ENCODE measurements around the gene LRRC4C.
"Not testable (repeated sequence)": the region's sequence is repeated elsewhere in the genome, so short reads cannot be mapped to it uniquely, and the experiment has no call there.

Gene LRRC4C

GRCh38 chr11:41019666-41020065 lies 439.8 kb downstream of the LRRC4C start:
- DNase-seq (ENCODE audit: low read depth in 2 of 2) = not testable (repeated sequence)

- no peak for DNase-seq (ENCODE audit: low read depth in 2 of 2)
Observed at GRCh38 chr11:41018224-41018623, 441.2 kb downstream of the LRRC4C start.

- DNase-seq (ENCODE audit: low read depth in 2 of 2) = no peak
Observed at GRCh38 chr11:41010361-41011050, 448.9 kb downstream of the LRRC4C start.

GRCh38 chr11:41005986-41006385 lies 453.5 kb downstream of the LRRC4C start:
- no peak for DNase-seq (ENCODE audit: low read depth in 2 of 2)

- DNase-seq (ENCODE audit: low read depth in 2 of 2) = no peak
Observed at GRCh38 chr11:41003339-41004282, 455.8 kb downstream of the LRRC4C start.

- no peak for DNase-seq (ENCODE audit: low read depth in 2 of 2)
Observed at GRCh38 chr11:40998920-40999319, 460.5 kb downstream of the LRRC4C start.

GRCh38 chr11:40987776-40988435 lies 471.5 kb downstream of the LRRC4C start:
- DNase-seq (ENCODE audit: low read depth in 2 of 2) = no peak

- no peak for DNase-seq (ENCODE audit: low read depth in 2 of 2)
Observed at GRCh38 chr11:40986320-40986719, 473.1 kb downstream of the LRRC4C start.

GRCh38 chr11:40975076-40975475 lies 484.4 kb downstream of the LRRC4C start:
- no peak for DNase-seq (ENCODE audit: low read depth in 2 of 2)

- DNase-seq (ENCODE audit: low read depth in 2 of 2) = no peak
Observed at GRCh38 chr11:40974186-40974795, 485.2 kb downstream of the LRRC4C start.

GRCh38 chr11:40958707-40959106 lies 500.7 kb downstream of the LRRC4C start:
- no peak for DNase-seq (ENCODE audit: low read depth in 2 of 2)

- DNase-seq (ENCODE audit: low read depth in 2 of 2) = no peak
Observed at GRCh38 chr11:40952479-40952878, 507.0 kb downstream of the LRRC4C start.

- DNase-seq (ENCODE audit: low read depth in 2 of 2) = no peak
Observed at GRCh38 chr11:40938002-40938401, 521.5 kb downstream of the LRRC4C start.

- no peak for DNase-seq (ENCODE audit: low read depth in 2 of 2)
Observed at GRCh38 chr11:40924915-40925314, 534.5 kb downstream of the LRRC4C start.

GRCh38 chr11:40921246-40921645 lies 538.2 kb downstream of the LRRC4C start:
- no peak for DNase-seq (ENCODE audit: low read depth in 2 of 2)

- not testable (repeated sequence) for DNase-seq (ENCODE audit: low read depth in 2 of 2)
Observed at GRCh38 chr11:40910774-40911173, 548.7 kb downstream of the LRRC4C start.

GRCh38 chr11:40894501-40894900 lies 565.0 kb downstream of the LRRC4C start:
- no peak for DNase-seq (ENCODE audit: low read depth in 2 of 2)

GRCh38 chr11:40885250-40885954 lies 574.0 kb downstream of the LRRC4C start:
- no peak for DNase-seq (ENCODE audit: low read depth in 2 of 2)

GRCh38 chr11:40882301-40882700 lies 577.2 kb downstream of the LRRC4C start:
- no peak for DNase-seq (ENCODE audit: low read depth in 2 of 2)

- no peak for DNase-seq (ENCODE audit: low read depth in 2 of 2)
Observed at GRCh38 chr11:40879911-40880310, 579.5 kb downstream of the LRRC4C start.

GRCh38 chr11:40877981-40878380 lies 581.5 kb downstream of the LRRC4C start:
- no peak for DNase-seq (ENCODE audit: low read depth in 2 of 2)
